Esophagus muscularis mucosa (tissue), 4 donors: ENCODE data around the gene PLXDC1. TPM values are rescaled to one million over a fixed set of nuclear protein-coding genes. Genes with fewer than 3 reads are reported as not detected.

Source experiments
- DNase-seq: peaks from one replicate; pipeline ENCODE4 v3.0.0-alpha.2; 2017; ENCODE audit errors: extremely low spot score
- H3K27ac ChIP-seq, 4 donors: fragments of 200-600 bp; sonication (generic); replicated peaks in 1 of 4; 1 replicate in 3 of 4; 2 replicates in 1 of 4; pipeline ENCODE4 v1.5.1; 2016 to 2019; ENCODE audit warnings: mild to moderate bottlenecking in 1 of 4
- H3K27me3 ChIP-seq, 4 donors: fragments of 200-600 bp; sonication (generic); one replicate each; pipeline versions ENCODE4 v1.5.1 to v1.6.0; 2016 to 2019
- H3K36me3 ChIP-seq, 4 donors: fragments of 200-600 bp; sonication (generic); one replicate each; pipeline ENCODE4 v1.5.1; 2016 to 2019
- H3K4me1 ChIP-seq, 4 donors: fragments of 200-600 bp; sonication (generic); one replicate each; pipeline ENCODE4 v1.5.1; 2016 to 2019
- H3K4me3 ChIP-seq, 4 donors: fragments of 200-600 bp; sonication (generic); 1 replicate in 2 of 4; 2 replicates in 2 of 4; pipeline ENCODE4 v1.5.1; 2016 to 2019; ENCODE audit warnings: mild to moderate bottlenecking in 4 of 4, moderate library complexity in 1 of 4
- H3K9me3 ChIP-seq, 4 donors: fragments of 200-600 bp; sonication (generic); 1 replicate in 3 of 4; 2 replicates in 1 of 4; pipeline ENCODE4 v1.5.1; 2016 to 2019
- CTCF ChIP-seq, 3 experiments: fragments of 200-600 bp in 2 of 3; fragments of 450-650 bp in 1 of 3; sonication (generic) in 2 of 3; IDR thresholded peaks; one replicate each; pipeline ENCODE4 v1.5.1; 2017 to 2019; ENCODE audit warnings: antibody characterized with exemption in 3 of 3, mild to moderate bottlenecking in 2 of 3, moderate library complexity in 1 of 3
- EP300 ChIP-seq: sonication (generic); formaldehyde crosslinking; IDR thresholded peaks from one replicate; pipeline ENCODE4 v1.6.1; 2017; ENCODE audit warnings: antibody characterized with exemption
- POLR2A ChIP-seq: fragments of 450-650 bp; IDR thresholded peaks from one replicate; pipeline ENCODE4 v1.6.1; 2017; ENCODE audit warnings: antibody characterized with exemption, moderate library complexity, mild to moderate bottlenecking, low read depth
- POLR2AphosphoS5 ChIP-seq, 2 donors: sonication (generic); formaldehyde crosslinking; IDR thresholded peaks; one replicate each; pipeline ENCODE4 v1.6.1; 2017; ENCODE audit warnings: antibody characterized with exemption in 2 of 2
- WGBS: methylation state at CpG from one replicate; pipeline ENCODE4 v1.1.5; 2018; 5-methylcytosine and 5-hydroxymethylcytosine counted together
- intact Hi-C: fragments of 100-400 bp; cut with DNase I; formaldehyde crosslinking; loops from one replicate; pipeline ENCODE4 v1.15.1; 2023
- total RNA-seq, 4 donors: library from RNA; depleted of rRNA; stranded (reverse); fragments of >200 nt; gene quantifications; one replicate each; pipeline versions ENCODE4 v1.1.0 to v1.2.1, GENCODE V29; 2016

The PLXDC1 gene
- total RNA-seq, 4 donors from 2014 or later, result 7.5 to 17.0 (median 11.0) TPM

GRCh38 chr17:39114723-39115122 is 36.7 kb downstream of the PLXDC1 start:
- TF ChIP-seq POLR2AphosphoS5 (IDR thresholded peaks at IDR 0.05), result no peak
- TF ChIP-seq EP300, result no peak
- TF ChIP-seq CTCF (IDR thresholded peaks at IDR 0.05), result no peak
- TF ChIP-seq POLR2A, result no peak
- H3K27ac ChIP-seq, result peak overlapping the region; percentile 43 to 68 (median 56)

GRCh38 chr17:39113871-39114270 is 37.6 kb downstream of the PLXDC1 start:
- intact Hi-C loops, result no loop called here
- Histone ChIP-seq H3K4me1 (peaks cover 7 to 30% (median 29%) of the 10 kb centered on the region in 4 donors), H3K36me3 (no peaks in the 10 kb centered on the region), H3K4me3 (no peak overlapping the region), H3K27me3 (no peaks in the 10 kb centered on the region), H3K9me3 (no peaks in the 10 kb centered on the region), H3K27ac (no peak overlapping the region)
- DNase-seq, result no peak
- no peak for TF ChIP-seq CTCF (IDR thresholded peaks at IDR 0.05)
- TF ChIP-seq EP300, result no peak
- no peak for TF ChIP-seq POLR2AphosphoS5 (IDR thresholded peaks at IDR 0.05)
- no peak for TF ChIP-seq POLR2A
- WGBS, result 87% methylated on average over 2 of the region's 2 CpGs

More at GRCh38 chr17:39114723-39115122, 36.7 kb downstream of the PLXDC1 start:
- intact Hi-C loops, result no loop called here
- WGBS, result 53% methylated on average over 14 of the region's 14 CpGs
- Histone ChIP-seq H3K9me3 (no peaks in the 10 kb centered on the region), H3K36me3 (no peaks in the 10 kb centered on the region), H3K4me1 (peaks cover 7 to 30% (median 29%) of the 10 kb centered on the region in 4 donors), H3K27me3 (no peaks in the 10 kb centered on the region), H3K4me3 (no peak overlapping the region)
- DNase-seq, result no peak

GRCh38 chr17:39110435-39111136 is 40.9 kb downstream of the PLXDC1 start:
- no peaks in the 10 kb centered on the region for H3K9me3 ChIP-seq
- H3K36me3 ChIP-seq, result no peaks in the 10 kb centered on the region
- peak overlapping the region in 2 of 4 donors; percentile 7 to 14 for H3K4me3 ChIP-seq
- DNase-seq, result no peak
- H3K27me3 ChIP-seq, result no peaks in the 10 kb centered on the region
- H3K27ac ChIP-seq, result no peak overlapping the region
- 43% methylated on average over 15 of the region's 19 CpGs for WGBS
- TF ChIP-seq CTCF (IDR thresholded peaks at IDR 0.05) (no peak), POLR2A (no peak), POLR2AphosphoS5 (IDR thresholded peaks at IDR 0.05) (no peak)
- peaks cover 7 to 29% (median 27%) of the 10 kb centered on the region in 4 donors for H3K4me1 ChIP-seq
- intact Hi-C loops, result no loop called here

- Histone ChIP-seq H3K4me1 (peaks cover 4 to 15% (median 12%) of the 10 kb centered on the region in 4 donors), H3K9me3 (no peaks in the 10 kb centered on the region), H3K4me3 (no peak overlapping the region), H3K27me3 (no peaks in the 10 kb centered on the region), H3K27ac (no peak overlapping the region), H3K36me3 (no peaks in the 10 kb centered on the region)
- intact Hi-C loops, result no loop called here
- TF ChIP-seq POLR2A (no peak), POLR2AphosphoS5 (IDR thresholded peaks at IDR 0.05) (no peak), EP300 (no peak), CTCF (IDR thresholded peaks at IDR 0.05) (no peak)
- WGBS, result 91% methylated on average over 13 of the region's 23 CpGs
- DNase-seq, result no peak
Observed at GRCh38 chr17:39108461-39109375, 42.7 kb downstream of the PLXDC1 start.
